SK-N-SH (cell line): ENCODE measurements around the gene NSDHL. TPM values are rescaled to one million over a fixed set of nuclear protein-coding genes. Genes with fewer than 3 reads are reported as not detected.

Experiments used
- CTCF ChIA-PET: fragments of 300-600, 350-600 bp; formaldehyde crosslinking; extraction: SDS; loops from one replicate; lab custom pipeline; 2021; lab: Yijun Ruan, JAX
- POLR2A ChIA-PET: fragments of 350-600 bp; sonication (Branson Sonifier 250); formaldehyde crosslinking; extraction: SDS; loops from one replicate; lab custom pipeline; 2020; ENCODE audit warnings: antibody characterized with exemption, inconsistent platforms; lab: Yijun Ruan, JAX
- DNase-seq: peaks from one replicate; pipeline ENCODE4 v3.0.0; 2012
- H2AFZ ChIP-seq: fragments of 200-600 bp; sonication (generic); 2 replicates; pipeline ENCODE4 v1.8.1; 2016; ENCODE audit warnings: antibody characterized with exemption, mild to moderate bottlenecking, low read depth
- H3F3A ChIP-seq: fragments of 200-600 bp; sonication (generic); replicated peaks from 2 replicates; pipeline ENCODE3; 2016; ENCODE audit warnings: antibody characterized with exemption, mild to moderate bottlenecking; ENCODE audit not compliant: insufficient read depth
- H3K27ac ChIP-seq, 2 experiments: fragments of 200-500 bp in 1 of 2; fragments of 200-600 bp in 1 of 2; sonication (Bioruptor generic) in 1 of 2; sonication (generic), shearing (Covaris generic) in 1 of 2; 2 replicates each; pipeline versions ENCODE4 v1.5.1 to v1.6.1; 2014 to 2016; ENCODE audit warnings: low read depth in 2 of 2, inconsistent platforms in 1 of 2, low read length in 1 of 2, mild to moderate bottlenecking in 1 of 2, mixed read lengths in 1 of 2
- H3K27me3 ChIP-seq: fragments of 200-600 bp; sonication (generic), shearing (Covaris generic); 2 replicates; pipeline ENCODE4 v1.6.1; 2016; ENCODE audit warnings: mixed run types; ENCODE audit not compliant: insufficient read depth
- H3K36me3 ChIP-seq, 2 experiments: fragments of 200-500 bp in 1 of 2; fragments of 200-600 bp in 1 of 2; sonication (Bioruptor generic) in 1 of 2; sonication (generic) in 1 of 2; replicated peaks in 1 of 2; 2 replicates each; pipeline versions ENCODE3 to v1.5.1; 2014 to 2016; ENCODE audit warnings: low read length in 1 of 2, mild to moderate bottlenecking in 1 of 2; ENCODE audit not compliant: insufficient read depth in 2 of 2, control insufficient read depth in 1 of 2
- H3K4me1 ChIP-seq, 2 experiments: fragments of 200-500 bp in 1 of 2; fragments of 200-600 bp in 1 of 2; sonication (Bioruptor generic) in 1 of 2; sonication (generic), shearing (Covaris generic) in 1 of 2; 2 replicates each; pipeline versions ENCODE4 v1.5.1 to v1.6.1; 2014 to 2016; ENCODE audit warnings: low read depth in 1 of 2, low read length in 1 of 2, mixed run types in 1 of 2; ENCODE audit not compliant: insufficient read depth in 2 of 2, control insufficient read depth in 1 of 2
- H3K4me2 ChIP-seq: fragments of 200-600 bp; sonication (generic), shearing (Covaris generic); 2 replicates; pipeline ENCODE4 v1.6.1; 2017; ENCODE audit warnings: mixed run types
- H3K4me3 ChIP-seq, 2 experiments: fragments of 200-500 bp in 1 of 2; fragments of 200-600 bp in 1 of 2; sonication (Bioruptor generic) in 1 of 2; sonication (generic), shearing (Covaris generic) in 1 of 2; 2 replicates each; pipeline versions ENCODE4 v1.5.1 to v1.8.1; 2014 to 2016; ENCODE audit warnings: low read depth in 2 of 2, inconsistent platforms in 1 of 2, low read length in 1 of 2, mild to moderate bottlenecking in 1 of 2, mixed read lengths in 1 of 2, moderate library complexity in 1 of 2
- H3K79me2 ChIP-seq: fragments of 200-600 bp; sonication (generic); 2 replicates; pipeline ENCODE4 v1.8.1; 2017; ENCODE audit warnings: mild to moderate bottlenecking; ENCODE audit not compliant: insufficient read depth
- H3K9ac ChIP-seq: fragments of 200-600 bp; sonication (generic); 2 replicates; pipeline ENCODE4 v1.6.1; 2017; ENCODE audit warnings: mixed run types
- H3K9me2 ChIP-seq: fragments of 200-600 bp; sonication (generic); 2 replicates; pipeline ENCODE4 v1.6.1; 2017; ENCODE audit warnings: mixed run types
- H3K9me3 ChIP-seq: fragments of 200-600 bp; sonication (generic); 2 replicates; pipeline ENCODE4 v1.6.1; 2017; ENCODE audit warnings: mixed run types, mild to moderate bottlenecking, moderate library complexity
- H4K20me1 ChIP-seq: fragments of 200-600 bp; sonication (generic); 2 replicates; pipeline ENCODE4 v1.6.1; 2017; ENCODE audit warnings: mild to moderate bottlenecking, mixed run types; ENCODE audit not compliant: insufficient read depth
- CHD2 ChIP-seq: fragments of 150-350 bp; IDR thresholded peaks from 2 replicates; pipeline ENCODE4 v1.6.1; 2018; ENCODE audit warnings: low read length; ENCODE audit not compliant: partially characterized antibody
- ELF1 ChIP-seq: IDR thresholded peaks from 2 replicates; pipeline ENCODE4 v1.4.0; 2012
- EP300 ChIP-seq, 2 experiments: IDR thresholded peaks; 2 replicates each; pipeline versions ENCODE4 v1.4.0 to v1.6.1; 2012; ENCODE audit warnings: borderline replicate concordance in 1 of 2, low read depth in 1 of 2, low read length in 1 of 2
- JUND ChIP-seq: IDR thresholded peaks from 2 replicates; pipeline ENCODE4 v1.4.0; 2012
- MEF2A ChIP-seq: IDR thresholded peaks from 2 replicates; pipeline ENCODE4 v1.4.0; 2012; ENCODE audit warnings: low read depth, borderline replicate concordance
- MXI1 ChIP-seq: IDR thresholded peaks from 2 replicates; pipeline ENCODE4 v1.6.1; 2012; ENCODE audit warnings: mild to moderate bottlenecking, low read depth, low read length, improper control_type of control experiment
- PBX3 ChIP-seq: IDR thresholded peaks from 2 replicates; pipeline ENCODE4; 2012
- POLR2AphosphoS5 ChIP-seq: IDR thresholded peaks from 2 replicates; pipeline ENCODE4 v1.6.1; 2012; ENCODE audit warnings: low read depth, low read length
- RFX5 ChIP-seq: IDR thresholded peaks from 2 replicates; pipeline ENCODE4 v1.6.1; 2012; ENCODE audit warnings: mild to moderate bottlenecking, improper control_type of control experiment, low read length
- SIN3A ChIP-seq: IDR thresholded peaks from 2 replicates; pipeline ENCODE4 v1.6.1; 2012; ENCODE audit warnings: low read depth, mild to moderate bottlenecking, low read length, moderate library complexity, borderline replicate concordance
- SMC3 ChIP-seq: IDR thresholded peaks from 2 replicates; pipeline ENCODE4 v1.6.1; 2012; ENCODE audit warnings: low read depth, low read length, improper control_type of control experiment
- TAF1 ChIP-seq: IDR thresholded peaks from 2 replicates; pipeline ENCODE4 v1.6.1; 2012; ENCODE audit warnings: low read depth, mild to moderate bottlenecking, low read length, moderate library complexity, borderline replicate concordance
- USF1 ChIP-seq: IDR thresholded peaks from 2 replicates; pipeline ENCODE4 v1.4.0; 2012; ENCODE audit warnings: low read depth, borderline replicate concordance
- USF2 ChIP-seq: fragments of 150-350 bp; IDR thresholded peaks from 2 replicates; pipeline ENCODE4 v1.6.1; 2017; ENCODE audit warnings: antibody characterized with exemption, low read length, low read depth, borderline replicate concordance
- WGBS: methylation state at CpG from one replicate; pipeline ENCODE4 v1.1.6; 2017; ENCODE audit warnings: low lambda C conversion rate; 5-methylcytosine and 5-hydroxymethylcytosine counted together
- polyA plus RNA-seq, 3 experiments: library from polyadenylated mRNA; depleted of rRNA; stranded (reverse); fragments of >200 nt; gene quantifications; 2 replicates each; pipeline ENCODE4 v1.2.3, GENCODE V29; 2012
- TF ChIP-seq, protein P1 (sequence below): fragments of 200-600 bp; sonication (generic); IDR thresholded peaks from 2 replicates; pipeline ENCODE4 v1.6.1; 2017; ENCODE audit warnings: antibody characterized with exemption, mild to moderate bottlenecking, moderate library complexity

NSDHL gene
- polyA plus RNA-seq, 1 of the 3 experiments (the other 2 are of a cell fraction): 24.8 TPM

GRCh38 chrX:152899111-152899873 is 68.4 kb downstream of the NSDHL start:
- Histone ChIP-seq H3K9me3 (no peaks in the 10 kb centered on the region), H3K9ac (no peak overlapping the region), H2AFZ (no peak overlapping the region), H3K4me1 (peaks cover 4 to 5% of the 10 kb centered on the region in 2 experiments; a peak in 2 of 4 replicates)
- CTCF ChIA-PET: interaction anchor here (0.9 to 5.2 kb wide), 5 partner anchors 13 to 28 kb away, joined by 3 to 37 read pairs (median 3); no protein-coding TSS in a partner anchor
- no peak for TF ChIP-seq POLR2AphosphoS5
- TF ChIP-seq TAF1: no peak
- no peak for TF ChIP-seq PBX3
- TF ChIP-seq CHD2: no peak
- TF ChIP-seq USF2: no peak
- no peak for TF ChIP-seq SMC3
- TF ChIP-seq SIN3A: no peak
- no peak for TF ChIP-seq EP300 (IDR thresholded peaks at IDR 0.05; ENCODE audit: borderline replicate concordance in 1 of 2, low read depth in 1 of 2, low read length in 1 of 2)
- no peak for TF ChIP-seq RFX5
- TF ChIP-seq, all 33 proteins: peak for 0
- Histone ChIP-seq H3K79me2 (no peaks in the 10 kb centered on the region), H4K20me1 (no peaks in the 10 kb centered on the region), H3K9me2 (no peaks in the 10 kb centered on the region), H3F3A (peaks cover 2% of the 10 kb centered on the region), H3K36me3 (no peaks in the 10 kb centered on the region), H3K27ac (no peak overlapping the region), H3K4me2 (no peak overlapping the region), H3K4me3 (no peak overlapping the region), H3K27me3 (no peaks in the 10 kb centered on the region; the same call in 1 of the 2 replicates)
- POLR2A ChIA-PET: no interaction called here
- no peak for DNase-seq
- 62% methylated on average over 9 of the region's 16 CpGs for WGBS

- H3K4me1 ChIP-seq: peaks cover 6 to 11% of the 10 kb centered on the region in 2 experiments; a peak in 2 of 4 replicates
- H3K27ac ChIP-seq: no peak overlapping the region
- TF ChIP-seq USF1 (no peak), MEF2A (no peak), JUND (no peak), MXI1 (no peak), ELF1 (no peak)
- TF ChIP-seq, protein P1, sequence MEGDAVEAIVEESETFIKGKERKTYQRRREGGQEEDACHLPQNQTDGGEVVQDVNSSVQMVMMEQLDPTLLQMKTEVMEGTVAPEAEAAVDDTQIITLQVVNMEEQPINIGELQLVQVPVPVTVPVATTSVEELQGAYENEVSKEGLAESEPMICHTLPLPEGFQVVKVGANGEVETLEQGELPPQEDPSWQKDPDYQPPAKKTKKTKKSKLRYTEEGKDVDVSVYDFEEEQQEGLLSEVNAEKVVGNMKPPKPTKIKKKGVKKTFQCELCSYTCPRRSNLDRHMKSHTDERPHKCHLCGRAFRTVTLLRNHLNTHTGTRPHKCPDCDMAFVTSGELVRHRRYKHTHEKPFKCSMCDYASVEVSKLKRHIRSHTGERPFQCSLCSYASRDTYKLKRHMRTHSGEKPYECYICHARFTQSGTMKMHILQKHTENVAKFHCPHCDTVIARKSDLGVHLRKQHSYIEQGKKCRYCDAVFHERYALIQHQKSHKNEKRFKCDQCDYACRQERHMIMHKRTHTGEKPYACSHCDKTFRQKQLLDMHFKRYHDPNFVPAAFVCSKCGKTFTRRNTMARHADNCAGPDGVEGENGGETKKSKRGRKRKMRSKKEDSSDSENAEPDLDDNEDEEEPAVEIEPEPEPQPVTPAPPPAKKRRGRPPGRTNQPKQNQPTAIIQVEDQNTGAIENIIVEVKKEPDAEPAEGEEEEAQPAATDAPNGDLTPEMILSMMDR: no peak
- H3F3A ChIP-seq: peaks cover 4% of the 10 kb centered on the region
- H3K36me3 ChIP-seq: no peaks in the 10 kb centered on the region
- H3K9me2 ChIP-seq: no peaks in the 10 kb centered on the region
- DNase-seq: no peak
- no peak overlapping the region for H3K4me3 ChIP-seq
- no peaks in the 10 kb centered on the region; the same call in 1 of the 2 replicates for H3K27me3 ChIP-seq
- H3K4me2 ChIP-seq: no peak overlapping the region
- H4K20me1 ChIP-seq: no peaks in the 10 kb centered on the region
- POLR2A ChIA-PET: no interaction called here
- no peak overlapping the region for H2AFZ ChIP-seq
- H3K9ac ChIP-seq: no peak overlapping the region
- 47% methylated on average over 9 of the region's 12 CpGs for WGBS
- H3K79me2 ChIP-seq: no peaks in the 10 kb centered on the region
- no peaks in the 10 kb centered on the region for H3K9me3 ChIP-seq
- CTCF ChIA-PET: interaction anchor here (0.6 to 5.2 kb wide), 5 partner anchors 16 to 83 kb away, joined by 3 to 37 read pairs (median 3); no protein-coding TSS in a partner anchor
These were observed 69.2 kb downstream of the NSDHL start for GRCh38 chrX:152899874-152900719.
